GM18519 (cell line): ENCODE data around the gene CLNK.

Source experiments
- ATAC-seq: cut with Tn5 transposase; IDR thresholded peaks from one replicate; pipeline ENCODE4 v1.9.1; 2021; ENCODE audit warnings: mild to moderate bottlenecking, moderate library complexity; ENCODE audit not compliant: unreplicated experiment, low FRiP score

Gene CLNK

DNA sequence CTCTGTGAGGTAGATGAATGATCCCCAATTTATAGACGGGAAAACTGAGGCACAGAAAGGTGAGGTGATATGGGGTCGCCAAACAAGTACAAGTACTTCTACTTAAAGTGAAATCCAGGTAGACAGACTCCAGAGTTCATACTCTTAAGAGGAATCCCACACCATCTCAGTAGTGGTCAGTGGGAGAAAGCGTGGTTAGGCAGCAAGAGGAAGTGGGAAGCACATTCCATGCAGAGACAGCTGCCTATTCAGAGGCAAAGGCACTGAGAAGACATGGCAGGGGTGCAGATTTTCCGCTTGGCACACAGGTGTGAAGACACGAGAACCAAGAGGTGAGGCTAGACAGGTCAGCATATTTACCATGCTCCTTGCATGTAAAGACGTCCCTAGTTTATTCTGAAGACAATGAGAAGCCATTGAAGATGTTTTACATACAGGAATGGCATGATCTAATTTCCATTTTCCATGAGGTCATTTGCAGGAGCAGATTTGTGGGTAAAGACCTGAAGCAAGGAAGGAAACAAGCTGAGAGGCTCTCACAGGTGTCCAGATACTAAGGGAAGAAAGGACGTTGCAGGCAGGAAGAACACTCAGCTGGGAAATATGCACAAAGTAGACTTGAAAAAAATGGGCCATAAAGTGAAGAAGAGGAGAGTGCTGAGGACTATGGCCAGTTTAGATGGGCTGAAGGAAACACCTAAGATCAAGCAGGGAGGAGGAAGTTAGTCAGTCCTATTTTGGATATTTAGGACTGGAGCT is 17.3 kb upstream of the CLNK start:
- ATAC-seq = no peak

DNA sequence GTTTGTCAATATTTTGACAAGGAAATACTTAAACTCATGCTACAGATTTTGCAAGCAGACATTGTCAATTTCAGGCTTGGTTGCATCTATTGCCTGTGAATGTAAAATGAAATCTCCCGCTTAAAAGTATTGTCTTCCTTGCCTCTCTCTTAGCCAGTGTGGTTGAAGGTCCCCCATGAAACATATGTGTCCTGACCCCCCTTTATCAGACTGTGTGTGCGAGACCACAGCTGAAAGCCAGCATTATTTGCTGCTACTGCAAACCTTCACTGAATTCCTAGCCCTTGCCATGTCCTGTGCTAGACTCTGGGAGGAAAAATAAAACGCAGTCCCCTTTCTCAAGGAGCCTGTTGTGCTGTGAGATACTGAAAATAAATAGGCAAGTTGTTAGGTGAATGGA is 16.6 kb upstream of the CLNK start:
- ATAC-seq = no peak

DNA sequence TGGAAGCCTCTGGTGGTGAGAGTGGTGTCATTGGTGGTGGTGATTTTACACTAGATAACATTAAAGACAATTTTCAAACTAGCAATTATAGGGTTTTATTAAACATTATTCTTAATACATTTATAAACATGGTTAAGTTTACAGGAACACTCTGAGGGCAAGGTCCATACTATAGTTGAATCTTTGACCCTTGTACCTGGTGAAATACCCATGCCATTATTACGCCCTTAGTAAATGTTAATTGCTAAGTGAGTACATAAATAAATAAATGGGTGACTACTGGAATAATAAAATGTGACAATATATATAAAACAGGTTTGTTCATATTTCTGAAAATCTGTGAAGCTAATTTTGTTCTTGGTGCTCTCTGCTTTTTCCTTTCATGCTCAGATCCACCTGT is 13.6 kb upstream of the CLNK start:
- no peak for ATAC-seq

DNA sequence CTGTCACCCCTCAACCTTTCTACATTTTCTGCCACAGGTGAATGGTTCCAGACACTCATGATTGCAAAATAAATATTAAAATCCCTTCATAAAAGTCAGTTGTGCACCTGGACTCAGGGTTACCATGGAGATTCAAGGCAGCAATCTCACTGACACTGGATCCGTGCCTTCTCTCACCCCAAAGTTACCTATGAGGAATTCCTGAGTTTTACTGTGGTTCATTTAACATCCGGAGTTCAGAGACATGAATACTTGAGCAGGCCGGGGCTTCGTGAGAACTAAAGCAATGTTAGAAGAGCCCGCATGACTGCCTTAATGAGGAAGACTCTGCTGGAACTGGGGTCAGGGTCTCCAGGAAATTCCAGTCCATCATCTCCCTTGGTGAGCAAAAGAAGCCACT is 12.5 kb upstream of the CLNK start:
- ATAC-seq = no peak

DNA sequence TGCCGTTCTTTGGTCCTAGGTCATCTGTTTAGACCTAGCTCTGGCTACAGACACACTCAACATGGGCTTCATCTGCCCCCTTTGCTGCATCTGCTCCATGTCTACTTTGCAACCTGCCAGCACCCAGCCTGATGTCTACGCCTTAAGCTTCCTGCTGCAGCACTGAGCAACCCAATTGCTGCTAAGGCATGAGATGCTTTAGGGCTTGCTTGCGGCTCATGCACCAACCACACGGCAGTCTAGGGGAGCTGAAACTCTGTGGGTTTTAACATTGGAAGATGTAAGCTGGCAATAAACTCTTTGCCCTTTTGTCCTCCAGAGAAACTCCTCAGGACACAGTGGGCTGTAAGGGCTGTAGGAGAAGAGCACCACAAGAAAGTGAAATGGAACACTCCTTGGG is 11.7 kb upstream of the CLNK start:
- ATAC-seq = no peak

DNA sequence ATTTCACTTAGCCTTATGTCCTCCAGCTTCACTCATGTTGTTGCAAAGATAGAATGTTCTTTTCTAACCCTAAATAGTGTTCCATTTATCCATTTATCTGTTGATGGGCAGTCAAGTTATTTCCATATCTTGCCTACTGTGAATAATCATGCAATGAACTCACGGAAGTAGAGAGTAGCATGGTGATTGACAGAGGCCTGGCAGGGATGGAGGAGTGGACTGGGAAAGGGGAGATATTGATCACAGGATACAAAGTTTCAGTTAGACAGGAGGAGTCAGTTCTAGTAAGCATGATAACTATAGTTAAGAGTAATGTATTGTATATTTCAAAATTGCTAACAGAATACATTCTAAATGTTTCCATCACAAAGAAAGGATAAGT is 10.3 kb upstream of the CLNK start:
- ATAC-seq = no peak

DNA sequence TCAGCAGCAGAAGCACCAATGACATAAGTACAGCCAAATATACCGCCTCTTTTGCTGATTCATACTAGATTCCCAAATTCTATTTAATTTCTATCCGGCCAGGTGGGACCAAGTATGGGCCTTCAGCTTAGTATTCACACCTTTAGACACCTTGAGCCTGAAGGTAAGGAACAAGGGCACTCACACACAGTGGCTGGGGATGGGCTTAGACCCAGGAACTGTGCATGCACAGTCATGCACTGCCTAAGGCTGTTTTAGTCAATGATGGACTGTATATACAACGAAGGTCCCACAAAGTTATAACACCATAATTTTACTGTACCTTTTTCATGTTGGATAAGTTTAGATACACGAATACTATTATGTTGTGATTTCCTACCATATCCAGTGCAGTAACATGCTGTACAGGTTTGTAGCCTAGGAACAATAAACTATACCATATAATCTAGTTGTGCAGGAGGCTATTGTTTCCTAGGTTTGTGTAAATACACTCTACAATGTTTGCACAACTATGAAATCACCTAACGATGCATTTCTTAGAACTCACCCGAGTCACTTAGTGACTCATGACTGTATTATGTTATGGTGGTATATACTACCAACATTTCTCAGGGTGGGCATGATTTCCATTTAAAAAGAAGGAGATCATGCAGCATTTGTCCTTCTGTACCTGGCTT is 9.7 kb upstream of the CLNK start:
- ATAC-seq = no peak

DNA sequence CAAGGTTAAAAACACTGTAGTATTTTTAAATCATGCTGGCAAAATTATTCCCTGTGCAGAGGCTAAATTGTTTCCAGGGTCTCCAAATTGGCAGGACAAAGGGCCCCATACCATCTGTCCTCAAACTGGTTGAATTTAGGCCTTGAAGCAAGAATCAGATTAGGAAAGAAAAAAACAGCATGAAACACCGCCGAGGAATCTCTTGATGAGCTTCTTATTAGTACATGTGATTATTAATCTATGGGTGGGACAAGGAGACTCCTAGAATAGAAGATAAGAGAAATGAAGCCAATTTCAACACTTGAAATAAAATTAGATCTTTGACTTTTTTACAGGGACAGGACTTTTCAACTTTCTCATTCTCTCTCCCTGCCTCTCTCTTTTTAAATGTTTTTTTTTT is 7.1 kb upstream of the CLNK start:
- no peak for ATAC-seq

DNA sequence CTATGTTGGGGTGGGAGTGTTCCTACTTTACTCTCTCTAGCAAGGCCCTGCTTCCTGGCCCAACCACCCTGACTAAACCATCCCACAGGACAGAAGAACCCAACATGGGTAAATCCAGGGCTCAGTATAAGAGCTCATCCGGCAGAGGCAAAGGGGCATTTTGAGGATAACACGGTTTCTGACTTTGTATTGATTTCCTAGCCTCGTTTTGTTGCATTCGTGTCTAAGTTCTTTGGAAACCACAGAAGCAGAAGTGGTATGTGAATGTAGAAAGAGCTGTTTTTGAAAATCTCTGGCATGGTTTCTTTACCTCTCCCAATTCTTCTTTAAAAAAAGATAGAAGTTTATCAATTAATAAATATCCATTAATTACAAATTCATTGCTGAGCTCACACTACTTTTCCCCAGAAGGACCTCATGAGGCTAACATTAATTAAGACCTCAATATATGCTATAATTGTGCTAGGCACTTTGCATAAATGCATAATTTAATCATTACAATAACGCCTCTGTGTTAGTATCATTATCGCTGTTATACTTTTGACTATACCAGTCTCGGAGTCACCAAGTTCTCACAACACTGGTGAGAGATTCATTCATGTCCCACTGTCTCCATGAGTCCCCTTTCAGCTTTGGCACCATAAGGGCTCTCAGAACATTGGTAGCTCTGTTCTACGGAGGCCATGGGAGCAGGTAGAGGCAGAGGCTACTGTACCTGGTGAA is 5.8 kb upstream of the CLNK start:
- ATAC-seq = no peak

DNA sequence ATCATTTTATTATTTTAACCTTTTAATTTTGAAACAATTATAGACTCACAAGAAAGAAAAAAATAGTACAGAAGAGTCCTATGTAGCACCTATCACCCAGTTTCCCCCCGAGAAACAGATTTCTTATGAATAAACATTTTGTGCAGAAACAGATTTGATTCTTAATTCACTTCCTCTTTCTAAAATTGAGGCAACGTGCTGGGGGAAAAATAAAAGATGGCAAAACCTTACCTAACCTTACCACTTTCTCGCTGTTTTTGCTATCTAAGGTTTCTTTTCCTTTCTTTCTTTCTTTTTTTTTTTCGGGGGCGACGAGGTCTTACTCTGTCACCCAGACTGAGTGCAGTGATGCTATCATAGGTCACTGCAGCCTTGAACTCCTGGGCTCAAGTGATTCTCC is 4.3 kb upstream of the CLNK start:
- no peak for ATAC-seq

DNA sequence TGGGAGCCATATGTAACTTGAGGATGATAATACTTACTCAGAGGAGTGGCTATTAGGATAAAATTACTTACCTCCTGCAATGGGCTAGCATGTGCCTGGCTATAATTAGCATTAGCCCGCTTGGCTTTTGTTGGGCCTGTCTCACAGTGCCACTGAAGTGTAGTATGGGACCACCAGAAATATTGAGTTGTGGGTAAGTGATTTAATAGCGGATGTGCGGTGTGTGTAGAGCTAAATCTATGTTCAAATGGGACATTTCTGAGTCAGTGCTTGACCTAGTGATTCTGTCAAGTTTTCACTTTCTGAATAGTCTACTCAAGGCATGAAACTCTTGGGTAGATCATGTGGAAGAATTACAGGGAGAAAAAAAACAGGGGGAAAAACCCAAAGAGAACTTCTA is 3.5 kb upstream of the CLNK start:
- ATAC-seq = no peak

DNA sequence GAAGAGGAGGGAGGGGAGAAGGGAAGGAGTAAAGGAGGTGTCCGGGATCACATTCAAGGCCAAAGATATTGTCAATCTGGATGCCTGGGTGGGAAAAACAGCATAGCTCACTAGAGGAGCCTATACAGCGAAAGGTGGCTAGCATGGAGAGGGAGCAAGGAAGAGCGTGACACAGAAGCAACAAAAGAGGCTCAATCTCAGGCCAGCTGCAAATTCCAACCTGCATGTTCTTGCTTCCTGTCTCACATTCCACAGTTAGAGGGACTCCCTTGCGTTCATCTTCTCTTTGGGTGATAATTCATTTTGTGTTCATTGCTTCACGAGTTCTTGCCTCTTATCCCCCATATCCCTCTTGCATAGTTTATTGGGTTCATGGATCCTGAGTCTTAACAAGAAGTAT is 3.0 kb upstream of the CLNK start:
- no peak for ATAC-seq

DNA sequence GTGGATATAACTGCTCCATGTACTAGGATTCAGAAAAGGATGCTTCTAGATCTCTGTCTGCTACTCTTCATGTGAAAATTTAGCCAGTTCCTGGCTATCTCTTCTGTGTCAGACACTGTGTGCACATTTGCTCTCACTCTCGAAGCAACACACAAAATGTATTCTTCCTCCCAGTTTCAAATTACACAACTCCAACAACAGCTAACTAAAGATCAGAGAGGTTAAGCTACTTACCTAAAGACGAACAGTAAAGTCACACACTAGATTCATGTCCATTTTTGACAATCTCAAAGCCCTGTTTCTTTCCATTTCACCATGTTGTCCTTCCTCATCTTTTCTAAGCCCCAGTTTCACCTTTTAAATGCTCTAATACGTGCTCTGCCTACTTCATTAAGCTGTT is 2.2 kb downstream of the CLNK start:
- ATAC-seq = no peak

DNA sequence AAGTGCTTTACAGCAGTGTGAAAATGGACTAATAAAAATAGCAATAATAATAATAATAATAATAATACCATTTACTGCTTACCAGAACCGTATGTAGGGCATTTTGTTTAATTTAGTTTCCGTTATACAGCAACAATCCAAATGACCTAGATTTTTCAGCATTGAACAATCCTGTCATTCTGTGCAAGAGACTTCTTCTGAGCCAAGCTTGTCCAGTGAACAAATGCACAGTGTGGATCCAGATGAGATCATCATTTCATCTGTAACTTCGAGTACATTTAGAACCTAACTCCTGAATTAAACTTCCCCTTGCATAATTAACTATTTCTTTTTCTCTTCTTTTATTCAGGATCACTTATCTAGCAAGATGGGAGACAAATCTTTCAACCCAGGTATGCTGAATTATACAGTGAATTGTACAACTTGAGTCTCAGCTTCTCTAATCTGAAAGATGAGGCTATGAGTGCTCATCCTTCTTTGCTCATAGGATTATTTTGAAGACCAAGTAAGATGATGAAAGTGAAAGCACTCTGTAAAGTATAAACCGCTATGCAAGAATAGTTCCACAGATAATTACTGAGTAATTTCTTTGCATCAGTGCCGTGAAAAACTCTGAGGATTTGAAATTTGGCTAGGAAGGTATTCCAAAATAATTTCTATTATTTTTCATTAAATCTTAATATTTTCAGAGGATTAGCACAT is 6.6 kb downstream of the CLNK start:
- peak; percentile 56 for ATAC-seq

DNA sequence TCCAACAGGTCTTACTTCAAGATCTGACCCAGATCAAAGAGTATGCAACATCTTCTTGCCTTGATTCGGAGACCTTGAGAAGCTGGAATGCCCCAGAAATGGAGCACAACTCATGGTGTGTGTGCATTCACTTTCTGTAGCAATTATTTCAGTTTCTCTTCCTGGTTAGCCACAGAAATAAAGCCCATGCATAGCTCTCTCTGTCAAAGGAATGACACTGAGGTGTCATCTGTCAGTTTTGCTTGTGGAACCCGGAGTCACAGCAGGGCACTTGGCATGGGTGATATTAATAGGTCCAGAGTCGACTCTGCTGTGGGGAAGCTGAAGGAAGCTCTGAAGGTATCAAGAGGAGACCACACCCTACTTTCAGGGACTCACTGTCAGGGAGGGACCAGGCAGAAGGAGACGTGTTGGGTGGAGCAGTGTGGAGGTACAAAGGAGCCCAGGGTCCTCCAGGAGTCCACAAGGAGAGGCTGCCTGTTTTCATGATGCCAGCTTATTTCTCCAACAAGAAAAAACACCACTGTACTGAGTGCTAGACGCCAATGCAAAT is 10.7 kb downstream of the CLNK start:
- peak; percentile 68 for ATAC-seq

DNA sequence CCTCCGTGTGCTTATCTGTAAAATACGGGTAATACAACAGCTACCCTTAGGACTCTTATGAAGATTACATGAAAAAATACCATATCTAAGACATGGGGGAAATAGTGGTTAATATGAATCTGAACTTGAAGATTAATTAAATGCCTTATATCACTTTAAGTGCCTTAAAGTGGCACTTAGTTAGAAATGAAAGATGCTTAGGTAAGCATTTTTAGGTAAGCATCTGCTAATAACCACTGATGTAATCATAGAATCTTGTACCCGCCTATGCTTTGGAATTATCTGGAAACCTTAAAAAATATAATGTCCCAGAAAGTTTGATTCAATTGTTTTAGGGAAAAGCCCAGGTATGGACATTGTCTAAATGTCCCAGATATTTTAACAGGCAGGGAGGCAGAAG is 12.2 kb downstream of the CLNK start:
- ATAC-seq = no peak

DNA sequence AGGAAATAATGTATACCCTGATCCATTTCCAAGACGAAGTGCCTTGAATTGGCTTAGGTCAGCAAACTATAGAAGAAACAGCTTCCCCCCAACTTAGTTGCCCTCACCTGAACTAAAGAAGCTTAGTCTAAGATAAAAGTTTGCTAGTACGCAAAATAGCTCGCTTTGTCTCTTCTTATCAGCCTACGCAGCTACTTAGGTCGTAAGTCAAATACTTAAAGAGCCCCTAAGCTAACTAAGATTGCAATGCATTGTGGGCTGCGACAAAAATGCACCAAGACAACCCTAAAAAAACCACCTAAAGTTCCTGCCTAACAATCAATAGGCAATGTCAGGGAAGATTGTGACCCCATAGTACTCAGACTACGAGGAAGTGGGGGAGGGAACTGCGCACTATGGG is 12.8 kb downstream of the CLNK start:
- ATAC-seq = no peak

DNA sequence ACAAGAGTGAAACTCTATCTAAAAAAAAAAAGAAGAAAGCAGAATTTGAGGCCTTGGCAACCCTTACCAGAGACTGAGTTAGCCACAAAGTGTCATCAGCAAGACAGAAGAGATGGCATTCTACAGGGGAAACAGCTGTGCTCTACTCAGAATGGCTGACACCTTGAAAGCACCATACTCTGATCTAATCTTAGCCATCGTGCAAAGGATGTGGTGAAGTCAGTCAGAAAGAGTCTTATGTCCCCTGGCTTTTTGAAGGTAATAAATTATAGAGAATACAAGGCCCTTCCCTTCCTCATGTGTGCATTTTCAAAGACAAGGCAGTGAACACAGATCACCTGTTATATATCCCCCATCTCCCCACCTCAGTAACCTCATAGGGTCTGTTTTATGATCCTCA is 13.2 kb downstream of the CLNK start:
- peak; percentile 93 for ATAC-seq

DNA sequence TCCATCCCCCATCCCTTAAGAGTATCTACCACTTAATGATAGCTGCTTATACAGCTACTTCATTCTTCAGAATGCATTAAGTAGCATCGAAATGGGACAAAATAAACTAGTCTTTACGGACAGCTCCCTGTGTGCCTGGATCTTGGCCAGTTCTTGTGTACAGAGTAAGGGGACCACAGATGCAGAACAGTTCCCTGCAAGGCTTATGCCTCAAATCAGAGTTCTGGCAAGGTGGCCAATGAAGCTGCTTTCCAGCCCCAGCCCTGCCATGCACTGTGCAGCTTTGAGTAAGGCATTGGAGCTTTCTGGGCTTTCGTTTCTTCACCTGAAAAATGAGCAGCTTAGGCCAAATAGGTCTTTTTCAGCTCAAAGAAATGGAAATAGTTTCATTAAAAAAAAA is 14.2 kb downstream of the CLNK start:
- no peak for ATAC-seq

DNA sequence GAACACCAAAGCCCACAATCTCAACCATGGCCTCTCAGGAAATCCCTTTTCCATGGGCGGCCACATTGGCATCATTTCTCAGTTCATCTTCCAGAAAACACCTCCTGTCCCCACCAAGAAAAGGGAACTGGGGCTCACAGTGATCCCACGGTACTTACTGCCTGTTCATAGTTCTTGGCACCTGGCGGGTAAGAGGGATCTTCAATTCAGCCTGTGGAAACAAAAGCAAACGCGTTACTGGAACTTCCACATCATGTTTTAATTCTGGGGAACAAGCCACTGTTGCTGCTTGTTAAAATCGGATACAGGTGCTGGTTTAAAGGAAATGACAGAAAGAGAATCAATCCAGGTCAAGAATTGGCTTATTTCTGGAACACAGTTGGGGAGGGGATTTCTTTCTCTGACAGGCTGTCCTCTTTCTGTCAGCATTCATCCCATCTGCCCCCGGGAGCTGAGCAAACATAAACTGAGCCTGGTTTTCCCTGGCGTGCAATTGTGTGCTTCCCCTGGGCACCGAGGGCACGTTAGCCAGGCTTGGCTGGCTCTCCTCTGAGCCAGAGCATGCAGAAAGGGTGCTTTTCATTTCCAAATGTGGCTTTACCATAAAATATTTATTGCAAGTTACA is 16.8 kb downstream of the CLNK start:
- no peak for ATAC-seq
